ENCODE measurements around the gene BIVM.
"Not testable (repeated sequence)": the region's sequence is repeated elsewhere in the genome, so short reads cannot be mapped to it uniquely, and the experiment has no call there.

Gene BIVM

GRCh38 chr13:102798581-102799425, at the start of gene BIVM, which contains the start of gene POGLUT2:
TSS of gene BIVM (plus strand) at chr13:102799119. CDS start at chr13:102807268, 8,149 bp downstream.
TSS of gene POGLUT2 (minus strand) at chr13:102798976. CDS start at chr13:102798670, 306 bp downstream.
- DNase-seq (ENCODE audit: low read depth in 2 of 3, low spot score in 1 of 3), result peak; percentile 67 to 81 (median 76)

- no peak for DNase-seq (ENCODE audit: low read depth in 2 of 3, low spot score in 1 of 3)
These were observed 47.0 kb upstream of the BIVM start for GRCh38 chr13:102751886-102752285.

GRCh38 chr13:102757006-102757405, 41.9 kb upstream of the BIVM start:
- no peak for DNase-seq (ENCODE audit: low read depth in 2 of 3, low spot score in 1 of 3)

GRCh38 chr13:102758842-102759241, 40.1 kb upstream of the BIVM start:
- DNase-seq (ENCODE audit: low read depth in 2 of 3, low spot score in 1 of 3), result no peak

DNA sequence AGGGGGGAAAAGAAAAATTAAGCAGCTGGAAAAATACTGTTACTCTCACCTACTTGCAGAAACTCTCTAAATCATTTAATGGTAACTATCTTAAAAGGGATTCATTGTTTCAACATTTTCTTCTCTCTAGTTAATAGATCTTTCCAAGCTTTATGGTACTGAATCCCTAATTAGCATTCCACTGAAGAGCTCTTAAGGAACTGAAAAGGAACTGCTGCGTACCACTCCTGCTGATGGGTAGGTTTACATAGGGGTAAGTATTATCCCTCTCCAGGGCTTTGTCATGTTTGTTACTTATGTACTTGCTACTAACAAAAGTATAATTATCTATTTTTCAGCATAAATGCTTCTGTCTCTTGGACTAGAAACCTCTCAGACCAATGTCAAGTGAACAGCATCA, 37.8 kb upstream of the BIVM start:
- DNase-seq (ENCODE audit: low read depth in 2 of 3, low spot score in 1 of 3), result no peak

GRCh38 chr13:102763741-102764140, 35.2 kb upstream of the BIVM start:
- DNase-seq (ENCODE audit: low read depth in 2 of 3, low spot score in 1 of 3), result no peak

DNA sequence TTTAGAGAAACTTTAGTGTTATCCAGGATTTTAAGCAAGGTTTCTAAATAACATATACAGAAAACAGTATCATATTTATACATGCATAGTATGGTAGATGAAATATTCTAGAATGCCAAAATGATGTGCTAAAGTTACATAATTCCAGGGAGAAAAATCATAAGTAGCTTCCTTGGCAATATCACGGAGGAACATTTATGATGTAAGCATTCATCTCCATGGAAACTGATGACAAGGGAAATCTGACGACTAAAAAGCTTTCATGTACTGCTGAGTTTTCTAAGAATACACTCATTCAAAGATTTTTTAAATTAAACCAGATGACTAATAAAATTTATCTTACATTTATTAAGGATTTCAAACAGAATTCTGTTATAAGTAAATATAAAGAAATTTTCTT, 30.0 kb upstream of the BIVM start:
- no peak for DNase-seq (ENCODE audit: low read depth in 2 of 3, low spot score in 1 of 3)

DNA sequence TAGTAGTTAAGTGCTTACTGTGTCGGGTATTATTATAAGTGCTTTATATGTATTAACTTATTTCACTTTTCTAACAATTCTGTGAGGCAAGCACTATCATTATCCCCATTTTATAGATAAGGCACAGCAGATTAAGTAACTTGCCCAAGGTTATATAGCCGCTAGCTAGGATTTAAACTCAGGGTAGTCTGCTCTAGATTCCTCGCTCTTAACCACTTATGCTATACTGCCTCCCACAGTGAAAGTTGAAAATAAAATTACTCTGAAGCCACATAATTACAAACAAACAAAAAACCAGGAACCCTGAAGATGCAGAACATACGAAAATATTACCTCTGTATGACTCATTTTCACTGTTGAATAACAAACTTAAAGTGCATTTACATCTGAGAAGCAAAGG, 29.2 kb upstream of the BIVM start:
- DNase-seq (ENCODE audit: low read depth in 2 of 3, low spot score in 1 of 3), result no peak

GRCh38 chr13:102770435-102770834, 28.5 kb upstream of the BIVM start:
- no peak for DNase-seq (ENCODE audit: low read depth in 2 of 3, low spot score in 1 of 3)

GRCh38 chr13:102771298-102772041, 27.4 kb upstream of the BIVM start:
- DNase-seq (ENCODE audit: low read depth in 2 of 3, low spot score in 1 of 3), result no peak

DNA sequence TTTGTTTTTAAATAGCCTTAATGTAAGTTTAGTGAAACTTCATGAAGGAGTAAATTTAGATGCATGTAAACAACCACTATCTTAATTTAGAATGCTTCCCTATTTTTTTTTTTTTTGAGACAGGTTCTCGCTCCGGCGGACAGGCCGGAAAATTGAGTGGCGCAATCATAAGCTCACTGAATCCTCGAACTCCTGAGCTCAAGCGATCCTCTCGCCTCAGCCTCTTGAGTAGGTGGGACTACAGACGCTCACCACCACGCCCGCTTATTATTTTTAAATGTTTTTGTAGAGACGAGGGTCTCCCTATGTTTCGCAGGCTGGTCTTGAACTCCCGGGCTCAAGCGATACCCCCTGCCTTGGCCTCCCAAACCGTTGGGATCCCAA, 26.9 kb upstream of the BIVM start:
- no peak for DNase-seq (ENCODE audit: low read depth in 2 of 3, low spot score in 1 of 3)

- DNase-seq (ENCODE audit: low read depth in 2 of 3, low spot score in 1 of 3), result peak; percentile 69 to 79 (median 76)
These were observed 25.3 kb upstream of the BIVM start, which contains the start of gene TEX30 for GRCh38 chr13:102773441-102774213. TSS of gene TEX30 (minus strand) at chr13:102773786. CDS start at chr13:102770026, 3,760 bp downstream.

GRCh38 chr13:102774214-102774568, 24.7 kb upstream of the BIVM start:
- no peak for DNase-seq (ENCODE audit: low read depth in 2 of 3, low spot score in 1 of 3)

- DNase-seq (ENCODE audit: low read depth in 2 of 3, low spot score in 1 of 3), result no peak
These were observed 24.1 kb upstream of the BIVM start for GRCh38 chr13:102774591-102775520.

DNA sequence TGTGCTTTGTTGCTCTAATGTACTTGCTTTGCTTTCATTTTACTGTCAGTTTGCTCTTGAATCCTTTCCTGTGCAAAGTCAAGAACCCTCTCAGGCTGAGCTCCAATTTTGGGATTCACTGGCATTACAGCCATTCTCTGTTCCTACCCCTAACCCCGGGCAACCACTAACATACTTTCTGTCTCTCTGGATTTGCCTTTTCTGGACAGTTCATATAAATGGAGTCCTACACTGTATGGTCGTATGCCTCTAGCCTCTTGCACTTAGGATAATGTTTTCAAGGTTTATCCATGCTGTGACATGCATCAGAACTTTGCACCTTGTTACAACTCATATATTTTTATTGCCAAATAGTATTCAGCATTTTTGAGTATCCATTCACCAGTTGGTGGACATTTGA, 22.6 kb upstream of the BIVM start:
- no peak for DNase-seq (ENCODE audit: low read depth in 2 of 3, low spot score in 1 of 3)

GRCh38 chr13:102777736-102778135, 21.2 kb upstream of the BIVM start:
- no peak for DNase-seq (ENCODE audit: low read depth in 2 of 3, low spot score in 1 of 3)

DNA sequence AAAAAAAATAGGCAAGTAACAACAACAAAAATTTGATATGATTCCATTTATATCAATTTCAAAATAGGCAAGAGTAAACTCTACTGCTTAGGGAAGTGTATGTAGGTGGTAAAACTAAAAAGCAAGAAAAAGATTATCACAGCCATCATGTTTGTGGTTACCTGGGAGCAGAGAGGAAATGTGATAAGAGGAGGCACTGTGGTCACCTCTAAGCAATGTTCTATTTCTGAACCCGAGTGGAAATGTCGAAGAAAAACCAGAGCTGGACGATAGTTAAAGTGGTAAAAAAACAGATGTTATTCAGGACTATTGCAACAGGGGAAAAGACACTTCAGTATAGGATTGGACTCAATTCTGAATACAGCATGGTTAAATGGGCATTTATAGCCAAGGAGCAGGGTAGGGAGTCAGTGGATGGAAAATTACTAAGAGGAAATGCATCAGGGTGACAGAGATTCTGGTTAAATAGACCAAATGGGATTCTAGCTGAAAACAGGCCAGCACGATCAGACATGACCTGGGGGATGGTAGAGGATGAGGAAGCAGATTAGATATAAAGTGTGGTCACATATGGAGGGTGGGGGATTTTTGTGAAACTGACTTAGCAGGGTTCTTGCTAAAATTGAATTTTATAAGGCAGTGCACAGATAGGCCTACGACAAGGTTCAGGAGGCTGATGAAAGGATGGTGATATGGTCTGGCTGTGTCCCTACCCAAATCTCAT, 19.3 kb upstream of the BIVM start:
- DNase-seq (ENCODE audit: low read depth in 2 of 3, low spot score in 1 of 3), result no peak

GRCh38 chr13:102780656-102781055, 18.3 kb upstream of the BIVM start:
- DNase-seq (ENCODE audit: low read depth in 2 of 3, low spot score in 1 of 3), result not testable (repeated sequence)

DNA sequence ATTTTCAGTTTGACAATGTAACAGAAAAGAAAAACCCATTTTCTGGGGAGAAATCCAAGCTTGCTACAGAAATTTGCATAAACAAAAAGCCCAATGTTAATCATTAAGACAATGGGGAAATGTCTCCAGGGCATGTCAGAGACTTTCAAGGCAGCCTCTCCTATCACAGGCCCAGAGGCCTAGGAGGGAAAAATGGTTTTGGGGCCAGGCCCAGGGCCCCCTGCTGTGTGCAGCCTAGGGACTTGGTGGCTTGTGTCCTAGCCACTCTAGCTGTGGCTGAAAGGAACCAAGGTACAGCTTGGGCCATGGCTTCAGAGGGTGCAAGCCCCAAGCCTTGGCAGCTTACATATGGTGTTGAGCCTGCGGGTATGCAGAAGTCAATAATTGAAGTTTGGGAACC, 17.3 kb upstream of the BIVM start:
- DNase-seq (ENCODE audit: low read depth in 2 of 3, low spot score in 1 of 3), result no peak

GRCh38 chr13:102784483-102784882, 14.4 kb upstream of the BIVM start:
- no peak for DNase-seq (ENCODE audit: low read depth in 2 of 3, low spot score in 1 of 3)
